Medulla oblongata (tissue), 1 donor: ENCODE results near the gene EGR2.

Source experiments
- DNase-seq: peaks from one replicate; pipeline ENCODE4 v3.0.0-alpha.2; 2015; ENCODE audit errors: extremely low spot score

The EGR2 gene

GRCh38 chr10:62818426-62819011 lies 2.4 kb upstream of the EGR2 start:
- DNase-seq: peak; percentile 59

- DNase-seq: peak; percentile 88
These were observed 1.7 kb upstream of the EGR2 start for GRCh38 chr10:62817766-62818425.

- no peak for DNase-seq
These were observed 1.1 kb upstream of the EGR2 start for GRCh38 chr10:62817121-62817765.

GRCh38 chr10:62816076-62816330 lies 163 bp downstream of the EGR2 start:
- no peak for DNase-seq

- DNase-seq: no peak
These were observed 638 bp downstream of the EGR2 start for GRCh38 chr10:62815381-62816075.

GRCh38 chr10:62814756-62815380 lies 1.3 kb downstream of the EGR2 start:
- no peak for DNase-seq

DNA sequence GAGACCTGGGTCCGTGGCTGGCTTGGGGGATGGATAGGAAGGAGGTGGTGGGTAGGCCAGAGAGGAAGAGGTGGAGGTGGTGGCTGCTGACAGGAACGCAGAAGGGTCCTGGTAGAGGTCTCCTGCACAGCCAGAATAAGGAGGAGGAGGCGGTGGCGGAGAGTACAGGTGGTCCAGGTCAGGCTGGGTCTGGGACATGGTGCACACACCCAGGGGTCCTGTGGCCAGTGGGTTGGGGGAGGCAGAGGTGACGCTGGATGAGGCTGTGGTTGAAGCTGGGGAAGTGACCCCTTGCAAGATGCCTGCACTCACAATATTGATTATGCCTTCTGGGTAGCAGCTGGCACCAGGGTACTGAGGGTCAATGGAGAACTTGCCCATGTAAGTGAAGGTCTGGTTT lies 2.2 kb downstream of the EGR2 start:
- DNase-seq: no peak

DNA sequence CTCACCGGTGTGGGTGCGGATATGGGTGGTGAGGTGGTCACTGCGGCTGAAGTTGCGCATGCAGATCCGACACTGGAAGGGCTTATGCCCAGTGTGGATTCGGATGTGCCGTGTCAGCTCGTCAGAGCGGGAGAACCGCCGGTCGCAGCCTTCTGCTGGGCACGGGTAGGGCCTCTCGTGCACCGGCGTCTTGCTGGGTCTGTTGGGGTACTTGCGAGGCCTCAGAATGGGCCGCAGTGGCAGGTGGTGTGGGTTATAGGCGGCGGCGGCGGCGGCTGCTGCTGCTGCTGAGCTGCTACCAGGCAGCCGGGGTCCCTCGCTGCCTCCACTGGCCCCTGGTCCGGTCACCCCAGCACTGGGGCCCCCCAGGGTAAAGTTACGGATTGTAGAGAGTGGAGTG lies 2.7 kb downstream of the EGR2 start:
- no peak for DNase-seq

DNA sequence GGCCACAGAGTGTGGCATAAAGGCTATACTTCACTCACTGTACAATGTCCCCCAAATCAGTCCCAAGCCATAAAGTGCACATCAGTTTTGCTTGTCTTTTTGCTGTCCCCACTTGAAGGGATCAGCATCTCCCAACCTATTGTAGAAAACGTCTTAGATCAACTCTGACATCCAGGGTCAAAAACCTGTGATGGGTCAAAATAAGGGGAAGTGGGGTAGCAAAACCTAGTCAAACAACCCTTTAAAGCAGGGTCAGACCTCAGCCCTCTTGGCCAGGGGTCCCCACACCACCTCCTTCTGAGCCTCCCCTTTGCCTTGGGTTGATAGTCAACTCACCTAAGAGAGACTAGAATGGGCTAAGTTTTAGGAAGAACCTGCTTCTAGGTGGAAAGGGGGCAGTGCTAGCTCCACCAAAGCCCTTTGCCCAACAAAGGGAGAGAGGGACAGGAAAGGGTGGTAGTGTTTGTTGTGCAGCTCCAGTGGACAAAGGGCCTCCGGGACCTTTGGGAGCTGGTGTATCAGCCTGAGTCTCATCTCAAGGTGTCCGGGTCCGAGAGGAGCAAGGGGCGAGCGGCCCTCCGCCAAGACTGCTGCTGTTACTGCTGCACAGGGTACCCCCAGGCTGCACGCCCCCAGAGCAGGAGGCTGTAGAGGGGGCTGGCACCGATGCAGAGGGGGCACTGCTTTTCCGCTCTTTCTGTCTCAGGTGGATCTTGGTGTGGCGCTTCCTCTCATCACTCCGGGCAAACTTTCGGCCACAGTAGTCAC lies 3.3 kb downstream of the EGR2 start:
- DNase-seq: no peak

DNA sequence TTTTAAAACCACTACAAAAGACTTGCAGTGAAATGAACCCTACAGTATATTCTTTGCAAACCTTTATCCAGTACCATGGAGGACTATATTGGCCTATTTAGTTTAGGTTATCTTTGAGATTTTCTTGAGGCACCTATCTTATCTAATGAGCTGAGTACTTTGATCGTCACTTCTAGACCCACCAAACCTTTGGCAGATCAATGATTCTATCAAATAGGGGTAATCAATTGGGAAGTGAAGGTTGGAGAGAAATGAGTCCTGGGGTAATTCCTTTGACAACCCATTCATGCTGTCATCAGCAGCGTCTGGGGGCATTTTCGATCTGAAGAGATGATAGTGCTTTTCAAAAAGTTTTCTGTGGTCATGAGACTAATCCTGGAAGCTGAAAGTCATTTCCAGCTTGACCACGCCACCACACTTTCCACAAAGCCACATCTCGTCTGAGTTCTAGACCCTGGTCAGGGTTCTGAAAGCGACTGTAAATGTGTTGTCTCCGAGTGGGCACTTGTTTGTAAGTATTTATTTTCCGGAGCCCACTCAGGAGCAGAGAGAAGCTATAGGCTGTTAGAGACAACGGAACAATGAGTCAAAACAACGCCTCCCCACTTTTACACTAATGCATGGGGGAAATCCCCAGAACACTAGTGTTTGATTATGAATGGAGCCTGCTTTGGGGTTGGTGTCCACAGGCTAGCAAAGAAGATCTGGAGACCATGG lies 4.8 kb downstream of the EGR2 start:
- no peak for DNase-seq

DNA sequence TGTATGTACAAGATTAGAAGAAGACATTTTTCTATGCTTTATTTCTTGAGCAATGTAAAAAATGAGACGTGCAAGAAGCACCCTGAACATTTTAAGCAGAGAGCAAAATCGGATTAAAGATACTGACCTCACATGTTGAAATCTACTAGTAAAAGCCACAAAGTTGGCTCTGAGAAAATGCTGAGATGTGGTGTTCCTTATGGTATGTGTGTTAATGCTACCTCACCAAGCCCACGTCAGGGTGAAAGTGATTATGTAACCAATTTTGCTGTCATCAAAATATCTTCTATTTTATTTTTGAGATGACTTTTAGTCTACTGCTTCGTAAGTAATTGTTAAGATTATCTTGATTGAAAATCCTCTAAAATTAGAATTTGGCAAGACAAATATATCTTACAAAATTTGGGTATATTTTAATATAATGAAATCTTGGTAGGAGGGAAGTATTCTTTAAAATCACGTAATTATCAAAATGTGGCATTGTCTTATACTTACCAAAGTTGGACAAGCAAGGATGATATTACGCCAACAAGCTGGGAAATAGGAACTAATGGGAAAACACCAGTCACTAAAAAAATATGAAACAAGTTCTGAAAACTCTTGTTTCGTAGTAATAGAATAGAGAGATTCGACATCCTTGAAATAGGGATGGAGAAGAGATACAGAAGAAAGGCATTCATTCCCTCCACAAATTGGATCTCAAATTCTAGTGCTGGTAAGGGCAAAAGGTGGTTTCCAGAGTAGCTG lies 5.8 kb downstream of the EGR2 start:
- DNase-seq: no peak

GRCh38 chr10:62806251-62806650 lies 9.9 kb downstream of the EGR2 start:
- no peak for DNase-seq

- DNase-seq: no peak
These were observed 10.7 kb downstream of the EGR2 start for GRCh38 chr10:62805231-62806099.

DNA sequence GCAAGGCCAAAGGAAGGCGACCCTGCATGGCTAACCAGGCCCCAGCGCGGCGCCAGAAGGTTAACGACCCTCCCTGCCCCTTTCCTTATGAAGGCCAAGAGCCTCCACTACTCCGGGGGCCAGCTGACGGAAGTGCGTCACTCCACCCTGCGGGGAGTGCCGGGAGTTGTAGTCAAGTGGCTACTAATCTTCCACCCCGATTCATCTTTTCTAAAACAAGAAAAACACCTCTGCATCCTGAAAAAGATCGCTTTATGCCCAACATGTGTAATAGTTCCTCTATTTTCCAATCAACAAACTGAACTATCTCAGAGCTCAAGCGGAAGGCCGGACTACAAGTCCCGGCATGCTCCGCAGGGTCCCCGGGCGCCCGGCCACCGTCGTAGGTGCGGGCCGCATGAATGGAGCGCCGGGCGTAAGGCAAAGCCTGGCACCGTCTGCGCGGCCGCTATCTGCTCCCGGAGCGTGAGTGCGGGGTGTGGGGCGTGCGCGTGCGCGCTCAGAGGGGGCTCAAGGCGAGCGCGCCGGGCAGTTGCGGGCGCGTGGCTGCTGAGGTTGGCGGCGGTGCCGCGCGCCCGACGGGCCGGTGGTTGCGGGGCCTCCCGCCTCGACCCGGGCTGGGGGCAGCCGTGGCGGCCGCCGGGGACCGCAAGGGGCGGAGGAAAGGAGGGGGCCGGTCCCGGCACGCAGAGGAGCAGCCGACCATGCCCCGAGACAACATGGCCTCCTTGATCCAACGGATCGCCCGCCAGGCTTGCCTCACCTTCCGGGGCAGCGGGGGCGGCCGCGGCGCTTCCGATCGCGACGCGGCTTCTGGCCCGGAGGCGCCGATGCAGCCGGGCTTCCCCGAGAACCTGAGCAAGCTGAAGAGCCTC lies 11.6 kb downstream of the EGR2 start, which contains the start of gene ADO:
ADO (plus strand) TSS at position 365 of the 875 bp plus-strand sequence; CDS start at position 705, 340 bp downstream.
- DNase-seq: peak; percentile 93

DNA sequence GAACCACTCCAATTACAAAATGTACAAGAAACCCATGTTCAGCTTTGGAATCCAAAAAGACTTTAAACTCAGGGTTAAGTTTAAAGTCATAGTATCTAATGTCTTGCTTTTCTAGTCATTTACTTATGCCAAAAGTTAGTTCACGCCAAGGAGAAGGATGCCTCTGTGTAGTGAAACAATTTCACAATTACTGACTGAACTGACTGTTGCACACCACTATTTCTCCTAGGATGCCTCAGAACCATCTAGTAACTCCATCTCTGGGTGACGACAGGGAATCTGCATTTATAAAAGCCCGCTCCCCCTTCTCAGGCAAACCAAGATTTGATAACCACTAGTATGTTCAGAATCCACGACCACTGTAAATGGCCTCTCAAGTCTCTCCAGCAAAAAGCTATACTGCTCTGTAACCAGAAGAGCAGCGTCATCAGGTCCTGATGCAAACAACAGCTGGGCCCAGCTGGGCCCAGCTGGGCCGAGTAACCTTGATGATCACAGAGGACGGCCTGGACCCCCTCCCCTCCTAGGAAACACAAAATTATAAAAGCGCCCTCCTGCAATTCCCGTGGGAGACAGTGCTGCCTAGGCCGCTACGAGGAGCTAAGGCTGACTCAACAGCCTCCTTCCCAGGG lies 12.3 kb downstream of the EGR2 start:
- no peak for DNase-seq

GRCh38 chr10:62801871-62802270 lies 14.3 kb downstream of the EGR2 start:
- DNase-seq: no peak

- no peak for DNase-seq
These were observed 19.3 kb downstream of the EGR2 start for GRCh38 chr10:62796896-62797295.

- no peak for DNase-seq
These were observed 20.4 kb downstream of the EGR2 start for GRCh38 chr10:62795762-62796161.
